K562 (cell line): ENCODE data around the gene CCDC27. TPM values are rescaled to one million over a fixed set of nuclear protein-coding genes. Genes with fewer than 3 reads are reported as not detected.

ENCODE experiments used
- ADNP ChIP-seq: fragments of 200-800 bp; sonication (Bioruptor generic); IDR thresholded peaks from 2 replicates; pipeline ENCODE4 v1.6.1; 2016; ENCODE audit warnings: missing genetic modification characterization, missing compliant biosample characterization
- CBX1 ChIP-seq: sonication (generic); IDR thresholded peaks from 2 replicates; pipeline ENCODE4 v1.6.1; 2016; ENCODE audit warnings: antibody characterized with exemption, low read depth, mild to moderate bottlenecking
- CEBPB ChIP-seq: fragments of 450-650 bp; IDR thresholded peaks from 2 replicates; pipeline ENCODE4 v1.6.1; 2016; ENCODE audit warnings: missing genetic modification characterization, missing compliant biosample characterization
- CTBP1 ChIP-seq: fragments of 450-650 bp; IDR thresholded peaks from 2 replicates; pipeline ENCODE4 v1.6.1; 2016; ENCODE audit warnings: borderline replicate concordance
- ELF4 ChIP-seq: fragments of 450-650 bp; formaldehyde crosslinking; IDR thresholded peaks from 2 replicates; pipeline ENCODE4 v1.4.0; 2022; ENCODE audit warnings: missing genetic modification characterization
- FOXK2 ChIP-seq, 2 experiments: fragments of 450-650 bp; IDR thresholded peaks in 1 of 2; conservative IDR thresholded peaks in 1 of 2; 2 replicates each; pipeline ENCODE4 v1.6.1; 2016; ENCODE audit warnings: low read depth in 2 of 2, mild to moderate bottlenecking in 1 of 2
- FUS ChIP-seq: fragments of 200-400 bp; formaldehyde crosslinking; optimal IDR thresholded peaks from 2 replicates; pipeline ENCODE3; 2017; ENCODE audit warnings: low read depth, low read length
- GABPA ChIP-seq: fragments of 200-800 bp; sonication (Bioruptor generic); conservative IDR thresholded peaks from 2 replicates; pipeline ENCODE4 v1.6.1; 2016; ENCODE audit warnings: low read depth, missing genetic modification characterization, missing compliant biosample characterization
- JUN ChIP-seq, 2 experiments: sonication (generic) in 1 of 2; formaldehyde crosslinking in 1 of 2; IDR thresholded peaks; 2 replicates each; pipeline versions ENCODE4 v1.6.1 to v1.8.0; 2012 to 2022; ENCODE audit warnings: borderline replicate concordance in 2 of 2, mild to moderate bottlenecking in 2 of 2, improper control_type of control experiment in 1 of 2, low read depth in 1 of 2, low read length in 1 of 2, missing genetic modification reagents in 1 of 2
- JUND ChIP-seq, 2 experiments: IDR thresholded peaks; 2 replicates in 1 of 2; 3 replicates in 1 of 2; pipeline ENCODE4 v1.6.1; 2011; ENCODE audit warnings: borderline replicate concordance in 2 of 2, low read depth in 2 of 2, low read length in 2 of 2, improper control_type of control experiment in 1 of 2, missing biosample characterization in 1 of 2, missing genetic modification characterization in 1 of 2, missing genetic modification reagents in 1 of 2
- KAT2B ChIP-seq: IDR thresholded peaks from one replicate; pipeline ENCODE4 v1.6.1; 2012; ENCODE audit warnings: low read depth, mild to moderate bottlenecking, control low read depth, inconsistent platforms, low read length, moderate library complexity
- NFYB ChIP-seq: IDR thresholded peaks from 2 replicates; pipeline ENCODE4 v1.6.1; 2011; ENCODE audit warnings: mild to moderate bottlenecking, moderate library complexity; ENCODE audit not compliant: insufficient read length; ENCODE audit errors: extremely low read depth
- NONO ChIP-seq, 2 experiments: fragments of 200-400 bp in 1 of 2; fragments of 450-650 bp in 1 of 2; formaldehyde crosslinking in 1 of 2; IDR thresholded peaks; 2 replicates each; pipeline ENCODE4 v1.6.1; 2017; ENCODE audit warnings: low read depth in 2 of 2, mild to moderate bottlenecking in 2 of 2, moderate library complexity in 2 of 2, low read length in 1 of 2
- SNRNP70 ChIP-seq: fragments of 200-400 bp; formaldehyde crosslinking; optimal IDR thresholded peaks from 2 replicates; pipeline ENCODE3; 2017; ENCODE audit warnings: low read depth, low read length
- TARDBP ChIP-seq: fragments of 450-650 bp; IDR thresholded peaks from 2 replicates; pipeline ENCODE4 v1.6.1; 2016
- ZBTB7A ChIP-seq: IDR thresholded peaks from 2 replicates; pipeline ENCODE4 v1.6.1; 2011; ENCODE audit warnings: low read depth, mild to moderate bottlenecking, low read length, moderate library complexity, borderline replicate concordance; ENCODE audit not compliant: control insufficient read depth
- ZNF232 ChIP-seq: sonication (generic); formaldehyde crosslinking; IDR thresholded peaks from 2 replicates; pipeline ENCODE4 v1.8.0; 2022; ENCODE audit warnings: mild to moderate bottlenecking, missing genetic modification reagents
- ZNF311 ChIP-seq: fragments of 250-450 bp; sonication (Bioruptor Pico); IDR thresholded peaks from 2 replicates; pipeline ENCODE4 v1.4.0; 2020; ENCODE audit warnings: mild to moderate bottlenecking, moderate library complexity
- ZNF431 ChIP-seq: sonication (generic); formaldehyde crosslinking; IDR thresholded peaks from 2 replicates; pipeline ENCODE4 v1.8.0; 2022; ENCODE audit warnings: mild to moderate bottlenecking, missing genetic modification reagents
- ZZZ3 ChIP-seq: fragments of 450-650 bp; IDR thresholded peaks from 2 replicates; pipeline ENCODE4 v1.6.1; 2016; ENCODE audit warnings: antibody characterized with exemption, mild to moderate bottlenecking, moderate library complexity
- polyA plus RNA-seq, 8 experiments: library from polyadenylated mRNA; depleted of rRNA in 4 of 8; stranded (reverse) in 5 of 8; unstranded in 3 of 8; fragments of >200 nt; fragmentation: Nextera tagmentation in 2 of 8; fragmentation: Illumina TruSeq in 1 of 8; extraction: Ambion mirVana in 2 of 8; extraction: Trizol in 1 of 8; gene quantifications; 2 replicates each; pipeline versions ENCODE4 v1.2.1 to v1.2.3, GENCODE V29; 2011 to 2014; ENCODE audit warnings: inconsistent platforms in 1 of 8, missing spikeins in 1 of 8
- total RNA-seq, 7 experiments: library from RNA; depleted of rRNA in 6 of 7; stranded (reverse); fragments of >200 nt in 6 of 7; fragmentation: Illumina TruSeq in 2 of 7; extraction: Trizol in 2 of 7; gene quantifications; 2 replicates each; pipeline versions ENCODE4 v1.2.1 to v1.2.3, GENCODE V29; 2011 to 2021; ENCODE audit warnings: low replicate concordance in 1 of 7
- TF ChIP-seq, protein P1 (sequence below), 3 experiments: fragments of 200-800 bp in 1 of 3; fragments of 250-450 bp in 1 of 3; fragments of 450-650 bp in 1 of 3; sonication (Bioruptor Pico) in 1 of 3; sonication (Bioruptor generic) in 1 of 3; formaldehyde crosslinking in 1 of 3; IDR thresholded peaks; 2 replicates each; pipeline versions ENCODE4 v1.6.1 to v1.8.0; 2016 to 2022; ENCODE audit warnings: mild to moderate bottlenecking in 2 of 3, missing genetic modification characterization in 2 of 3, missing compliant biosample characterization in 1 of 3, moderate library complexity in 1 of 3
- TF ChIP-seq, protein P2 (sequence below): fragments of 250-450 bp; sonication (Bioruptor Pico); IDR thresholded peaks from 2 replicates; pipeline ENCODE4 v1.5.0; 2020; ENCODE audit warnings: mild to moderate bottlenecking

Gene CCDC27
- total and polyA plus RNA-seq, 9 of the 15 experiments (the other 6 are each of a cell fraction or from before 2014, with no cell fraction given) = 0.01 to 0.04 TPM; not detected in 7

DNA sequence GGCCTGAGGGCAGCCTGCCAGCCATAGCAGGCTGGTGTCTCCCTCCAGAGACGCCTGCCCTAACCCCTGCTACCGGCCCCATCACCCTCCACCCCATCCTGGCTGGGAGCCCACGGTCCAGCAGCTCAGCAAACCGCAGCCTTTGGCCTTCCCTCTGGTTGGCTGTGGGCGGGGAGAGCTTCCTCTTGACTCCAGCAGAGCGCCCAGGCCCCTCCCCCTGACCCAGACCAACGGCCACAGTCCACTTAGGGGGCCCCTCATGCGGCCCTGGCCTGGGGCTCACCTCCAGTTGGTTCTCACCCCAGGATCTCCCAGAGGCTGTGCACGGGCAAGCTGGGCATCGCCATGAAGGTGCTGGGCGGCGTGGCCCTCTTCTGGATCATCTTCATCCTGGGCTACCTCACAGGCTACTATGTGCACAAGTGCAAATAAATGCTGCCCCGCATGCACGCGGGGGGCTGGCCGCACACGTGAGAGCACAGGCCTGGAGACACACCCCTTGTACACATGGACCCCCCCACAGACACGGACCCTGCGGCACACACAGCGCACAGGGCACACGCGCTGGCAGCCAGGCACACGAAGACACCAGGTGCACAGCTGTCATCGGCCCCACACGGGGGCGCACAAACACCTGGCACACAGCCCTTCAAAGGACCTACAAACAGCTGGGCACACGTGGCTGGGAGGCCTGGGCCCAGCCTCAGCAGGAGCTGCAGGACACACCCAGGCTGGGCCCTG is 23.4 kb downstream of the CCDC27 start (continued):
- peak; percentile 61; the same call in 1 of the 2 replicates for TF ChIP-seq JUN (IDR thresholded peaks at IDR 0.05; ENCODE audit: borderline replicate concordance, low read depth, low read length)
- no peak; the same call in 1 of the 2 replicates for TF ChIP-seq JUN (CRISPR knock-in tag; IDR thresholded peaks at IDR 0.05; ENCODE audit: borderline replicate concordance)
- TF ChIP-seq SNRNP70 = no peak
- TF ChIP-seq FOXK2 (conservative IDR thresholded peaks at IDR 0.05 in 1 of 2, IDR thresholded peaks at IDR 0.05 in 1 of 2; ENCODE audit: low read depth in 2 of 2) = peak; percentile 60 to 64; a peak in 2 of 4 replicates
- TF ChIP-seq NONO (IDR thresholded peaks at IDR 0.05; ENCODE audit: low read depth in 2 of 2, low read length in 1 of 2) = peak in 1 of 2 experiments; percentile 47; a peak in 1 of 4 replicates
- TF ChIP-seq KAT2B = peak; percentile 53
- TF ChIP-seq GABPA (tag) = no peak
- TF ChIP-seq ELF4 (CRISPR knock-in tag) = peak; percentile 77; the same call in 1 of the 2 replicates
- TF ChIP-seq, protein P1, sequence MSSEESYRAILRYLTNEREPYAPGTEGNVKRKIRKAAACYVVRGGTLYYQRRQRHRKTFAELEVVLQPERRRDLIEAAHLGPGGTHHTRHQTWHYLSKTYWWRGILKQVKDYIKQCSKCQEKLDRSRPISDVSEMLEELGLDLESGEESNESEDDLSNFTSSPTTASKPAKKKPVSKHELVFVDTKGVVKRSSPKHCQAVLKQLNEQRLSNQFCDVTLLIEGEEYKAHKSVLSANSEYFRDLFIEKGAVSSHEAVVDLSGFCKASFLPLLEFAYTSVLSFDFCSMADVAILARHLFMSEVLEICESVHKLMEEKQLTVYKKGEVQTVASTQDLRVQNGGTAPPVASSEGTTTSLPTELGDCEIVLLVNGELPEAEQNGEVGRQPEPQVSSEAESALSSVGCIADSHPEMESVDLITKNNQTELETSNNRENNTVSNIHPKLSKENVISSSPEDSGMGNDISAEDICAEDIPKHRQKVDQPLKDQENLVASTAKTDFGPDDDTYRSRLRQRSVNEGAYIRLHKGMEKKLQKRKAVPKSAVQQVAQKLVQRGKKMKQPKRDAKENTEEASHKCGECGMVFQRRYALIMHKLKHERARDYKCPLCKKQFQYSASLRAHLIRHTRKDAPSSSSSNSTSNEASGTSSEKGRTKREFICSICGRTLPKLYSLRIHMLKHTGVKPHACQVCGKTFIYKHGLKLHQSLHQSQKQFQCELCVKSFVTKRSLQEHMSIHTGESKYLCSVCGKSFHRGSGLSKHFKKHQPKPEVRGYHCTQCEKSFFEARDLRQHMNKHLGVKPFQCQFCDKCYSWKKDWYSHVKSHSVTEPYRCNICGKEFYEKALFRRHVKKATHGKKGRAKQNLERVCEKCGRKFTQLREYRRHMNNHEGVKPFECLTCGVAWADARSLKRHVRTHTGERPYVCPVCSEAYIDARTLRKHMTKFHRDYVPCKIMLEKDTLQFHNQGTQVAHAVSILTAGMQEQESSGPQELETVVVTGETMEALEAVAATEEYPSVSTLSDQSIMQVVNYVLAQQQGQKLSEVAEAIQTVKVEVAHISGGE (CRISPR knock-in tag; IDR thresholded peaks at IDR 0.05) = peak in 1 of 3 experiments; percentile 72; a peak in 2 of 6 replicates
- TF ChIP-seq CTBP1 = peak; percentile 83
- TF ChIP-seq, protein P2, sequence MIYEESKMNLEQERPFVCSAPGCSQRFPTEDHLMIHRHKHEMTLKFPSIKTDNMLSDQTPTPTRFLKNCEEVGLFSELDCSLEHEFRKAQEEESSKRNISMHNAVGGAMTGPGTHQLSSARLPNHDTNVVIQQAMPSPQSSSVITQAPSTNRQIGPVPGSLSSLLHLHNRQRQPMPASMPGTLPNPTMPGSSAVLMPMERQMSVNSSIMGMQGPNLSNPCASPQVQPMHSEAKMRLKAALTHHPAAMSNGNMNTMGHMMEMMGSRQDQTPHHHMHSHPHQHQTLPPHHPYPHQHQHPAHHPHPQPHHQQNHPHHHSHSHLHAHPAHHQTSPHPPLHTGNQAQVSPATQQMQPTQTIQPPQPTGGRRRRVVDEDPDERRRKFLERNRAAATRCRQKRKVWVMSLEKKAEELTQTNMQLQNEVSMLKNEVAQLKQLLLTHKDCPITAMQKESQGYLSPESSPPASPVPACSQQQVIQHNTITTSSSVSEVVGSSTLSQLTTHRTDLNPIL (CRISPR knock-in tag) = no peak
- TF ChIP-seq ZZZ3 = no peak
- no peak for TF ChIP-seq CEBPB
- peak; percentile 66; the same call in 1 of the 2 replicates for TF ChIP-seq ZNF311
- no peak for TF ChIP-seq ZNF232 (CRISPR knock-in tag)
- TF ChIP-seq FUS = no peak
- no peak for TF ChIP-seq ADNP (tag)
- TF ChIP-seq ZBTB7A = peak; percentile 37; the same call in 1 of the 2 replicates
- peak; percentile 45; the same call in 1 of the 2 replicates for TF ChIP-seq JUND (IDR thresholded peaks at IDR 0.05; ENCODE audit: borderline replicate concordance, low read depth, low read length)
- TF ChIP-seq JUND (tag; IDR thresholded peaks at IDR 0.05; ENCODE audit: borderline replicate concordance, low read depth, low read length) = peak; percentile 55; the same call in 1 of the 3 replicates
- peak; percentile 72 for TF ChIP-seq TARDBP
- no peak for TF ChIP-seq NFYB
- TF ChIP-seq CBX1 = peak; percentile 79
- peak; percentile 83; the same call in 1 of the 2 replicates for TF ChIP-seq ZNF431 (CRISPR knock-in tag)
